T-helper 9 cell (primary cell): ENCODE data around the gene PKN3.

Source experiments
- DNase-seq: peaks from one replicate; pipeline ENCODE4 v3.0.0-alpha.2; 2020

The PKN3 gene

GRCh38 chr9:128750926-128751595, 48.8 kb downstream of the PKN3 start:
- DNase-seq = no peak

- no peak for DNase-seq
Measured at GRCh38 chr9:128753627-128754026, 51.3 kb downstream of the PKN3 start.

DNA sequence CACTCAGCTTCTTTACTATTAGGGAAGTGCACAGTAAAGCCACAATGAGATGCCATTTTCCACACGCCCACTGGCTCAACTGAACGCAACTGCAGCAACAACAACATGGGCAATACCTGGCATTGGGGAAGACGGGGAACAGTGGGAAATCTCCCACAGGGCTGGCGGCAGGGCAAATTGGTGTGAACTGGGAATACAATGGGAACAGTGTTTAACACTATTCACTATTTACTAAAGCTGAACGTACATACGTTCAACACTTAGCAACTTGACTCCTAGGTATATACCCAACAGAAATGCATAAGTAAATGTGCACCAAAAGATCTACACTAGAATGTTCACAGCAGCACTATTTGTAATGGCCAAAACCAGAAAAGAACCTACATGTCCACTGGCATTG, 55.3 kb downstream of the PKN3 start:
- DNase-seq = no peak

- no peak for DNase-seq
Measured at GRCh38 chr9:128762671-128763449, 60.6 kb downstream of the PKN3 start.

- no peak for DNase-seq
Measured at GRCh38 chr9:128764361-128764760, 62.1 kb downstream of the PKN3 start.

DNA sequence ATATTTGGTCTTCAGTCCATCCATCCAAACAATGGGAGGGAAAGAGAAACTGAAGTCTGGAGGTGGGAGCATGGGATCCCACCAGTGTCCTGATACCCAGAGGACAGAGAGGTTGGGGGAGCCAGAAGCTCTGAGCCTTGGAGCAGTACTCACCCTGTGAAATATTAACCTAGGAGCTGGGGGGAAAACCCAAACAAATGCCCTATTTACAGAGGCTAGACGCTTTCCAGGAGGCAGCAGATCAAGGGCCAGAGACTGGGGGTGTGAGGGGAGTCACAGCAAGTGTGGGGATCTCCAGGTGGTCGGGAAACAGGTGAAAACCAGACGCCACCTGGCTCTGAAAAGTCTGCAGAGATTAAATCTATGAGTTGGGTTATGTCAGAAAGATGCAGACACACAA, 63.2 kb downstream of the PKN3 start:
- DNase-seq = no peak

GRCh38 chr9:128768606-128769005, 66.3 kb downstream of the PKN3 start:
- DNase-seq = no peak
